SHP77 treated with DMSO at 0.1 percent for 48 hours (cell line): Measurements from ENCODE around the gene POMZP3.
"Not testable (repeated sequence)": the region's sequence is repeated elsewhere in the genome, so short reads cannot be mapped to it uniquely, and the experiment has no call there.

Source experiments
- DNase-seq: peaks from one replicate; lab custom pipeline; 2025; lab: John Stamatoyannopoulos, UW

Gene POMZP3

GRCh38 chr7:76586585-76587315 is 40.3 kb downstream of the POMZP3 start:
- DNase-seq, result not testable (repeated sequence)

GRCh38 chr7:76583636-76584281 is 43.3 kb downstream of the POMZP3 start:
- not testable (repeated sequence) for DNase-seq

GRCh38 chr7:76582848-76583631 is 44.0 kb downstream of the POMZP3 start:
- DNase-seq, result not testable (repeated sequence)

GRCh38 chr7:76575919-76576655 is 51.0 kb downstream of the POMZP3 start:
- not testable (repeated sequence) for DNase-seq

- DNase-seq, result not testable (repeated sequence)
Measured at GRCh38 chr7:76575431-76575830, 51.6 kb downstream of the POMZP3 start.

- not testable (repeated sequence) for DNase-seq
Measured at GRCh38 chr7:76572296-76572695, 54.8 kb downstream of the POMZP3 start.

GRCh38 chr7:76570324-76570775 is 56.7 kb downstream of the POMZP3 start:
- DNase-seq, result not testable (repeated sequence)

- DNase-seq, result not testable (repeated sequence)
Measured at GRCh38 chr7:76568742-76569141, 58.3 kb downstream of the POMZP3 start.

GRCh38 chr7:76567753-76568152 is 59.3 kb downstream of the POMZP3 start:
- not testable (repeated sequence) for DNase-seq

GRCh38 chr7:76567311-76567710 is 59.8 kb downstream of the POMZP3 start:
- not testable (repeated sequence) for DNase-seq

GRCh38 chr7:76565001-76565400 is 62.1 kb downstream of the POMZP3 start:
- DNase-seq, result not testable (repeated sequence)

- not testable (repeated sequence) for DNase-seq
Measured at GRCh38 chr7:76561342-76561741, 65.7 kb downstream of the POMZP3 start.

- not testable (repeated sequence) for DNase-seq
Measured at GRCh38 chr7:76560157-76560556, 66.9 kb downstream of the POMZP3 start.
